ENCODE results near the gene HYAL3.

The HYAL3 gene

DNA sequence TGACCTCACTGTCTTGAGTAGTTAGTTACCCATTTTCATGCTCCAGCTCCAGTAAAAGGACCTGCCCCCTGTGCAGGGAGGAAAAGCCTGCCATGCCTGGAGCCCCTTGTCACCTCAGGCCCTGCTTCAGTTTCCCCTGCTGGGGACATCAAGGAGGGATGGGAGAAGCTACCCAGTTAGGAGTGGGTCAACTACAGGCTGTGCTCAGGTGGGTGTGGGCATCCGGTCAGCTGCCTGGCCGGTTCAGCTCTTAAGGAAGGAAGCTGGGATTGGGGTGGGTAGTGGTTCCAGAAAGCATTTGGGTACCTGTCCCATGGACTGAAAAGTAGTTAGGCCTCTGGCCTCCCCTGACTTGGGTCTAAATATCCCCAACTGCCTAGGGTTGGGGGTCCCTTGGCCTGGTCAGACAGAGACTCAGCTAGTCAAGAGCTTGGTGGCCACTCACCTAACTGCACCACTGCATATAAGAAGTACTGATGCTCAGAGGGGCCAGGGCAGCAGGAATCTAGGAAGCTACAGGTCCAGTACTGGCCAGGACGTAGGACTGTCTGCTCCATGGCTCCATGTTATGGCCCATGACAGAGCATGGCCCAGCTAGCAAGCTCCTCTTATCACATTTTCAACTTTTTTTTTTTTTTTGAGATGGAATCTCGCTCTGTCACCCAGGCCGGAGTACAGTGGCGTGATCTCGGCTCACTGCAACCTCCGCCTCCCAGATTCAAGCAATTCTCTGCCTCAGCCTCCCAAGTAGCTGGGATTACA is 19.8 kb downstream of the HYAL3 start:
- H3K4me3 ChIP-seq (ENCODE audit: low read depth, low read length), result no peak overlapping the region
- DNase-seq (ENCODE audit: low read depth), result no peak
- TF ChIP-seq, protein P1, sequence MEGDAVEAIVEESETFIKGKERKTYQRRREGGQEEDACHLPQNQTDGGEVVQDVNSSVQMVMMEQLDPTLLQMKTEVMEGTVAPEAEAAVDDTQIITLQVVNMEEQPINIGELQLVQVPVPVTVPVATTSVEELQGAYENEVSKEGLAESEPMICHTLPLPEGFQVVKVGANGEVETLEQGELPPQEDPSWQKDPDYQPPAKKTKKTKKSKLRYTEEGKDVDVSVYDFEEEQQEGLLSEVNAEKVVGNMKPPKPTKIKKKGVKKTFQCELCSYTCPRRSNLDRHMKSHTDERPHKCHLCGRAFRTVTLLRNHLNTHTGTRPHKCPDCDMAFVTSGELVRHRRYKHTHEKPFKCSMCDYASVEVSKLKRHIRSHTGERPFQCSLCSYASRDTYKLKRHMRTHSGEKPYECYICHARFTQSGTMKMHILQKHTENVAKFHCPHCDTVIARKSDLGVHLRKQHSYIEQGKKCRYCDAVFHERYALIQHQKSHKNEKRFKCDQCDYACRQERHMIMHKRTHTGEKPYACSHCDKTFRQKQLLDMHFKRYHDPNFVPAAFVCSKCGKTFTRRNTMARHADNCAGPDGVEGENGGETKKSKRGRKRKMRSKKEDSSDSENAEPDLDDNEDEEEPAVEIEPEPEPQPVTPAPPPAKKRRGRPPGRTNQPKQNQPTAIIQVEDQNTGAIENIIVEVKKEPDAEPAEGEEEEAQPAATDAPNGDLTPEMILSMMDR (IDR thresholded peaks at IDR 0.05; ENCODE audit: low read depth, low read length, missing control alignments), result no peak
- in situ Hi-C loops (cut with HindIII; ENCODE audit: low sequenced_read_pairs), result no loop called here

DNA sequence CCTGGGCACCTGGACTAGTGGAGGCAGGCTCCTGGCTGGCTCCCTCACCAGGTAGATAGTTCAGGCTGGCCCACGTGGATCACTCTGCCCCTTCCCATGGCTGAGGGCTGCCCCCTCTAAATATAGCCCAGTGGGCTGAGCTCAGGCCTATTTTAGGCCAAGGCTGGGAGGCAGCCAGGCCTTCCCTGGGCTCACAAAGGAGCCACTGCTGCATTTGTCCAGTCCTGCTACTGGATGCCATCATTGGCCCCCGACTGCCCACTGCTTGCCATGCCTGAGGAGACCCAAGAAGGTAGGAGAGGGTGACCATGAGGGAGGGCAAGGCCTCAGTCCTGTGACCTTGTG is 20.4 kb downstream of the HYAL3 start, which contains the start of gene LSMEM2:
Gene LSMEM2 (plus strand): TSS at position 208 of the 345 bp plus-strand sequence. CDS start 27 bp downstream, at position 235.
- no peak within 1 kb of the TSS for H3K4me3 ChIP-seq (ENCODE audit: low read depth, low read length)
- no peak for DNase-seq (ENCODE audit: low read depth)
- in situ Hi-C loops (cut with HindIII; ENCODE audit: low sequenced_read_pairs), result no loop called here
- TF ChIP-seq, protein P1 (IDR thresholded peaks at IDR 0.05; ENCODE audit: low read depth, low read length, missing control alignments), result no peak

DNA sequence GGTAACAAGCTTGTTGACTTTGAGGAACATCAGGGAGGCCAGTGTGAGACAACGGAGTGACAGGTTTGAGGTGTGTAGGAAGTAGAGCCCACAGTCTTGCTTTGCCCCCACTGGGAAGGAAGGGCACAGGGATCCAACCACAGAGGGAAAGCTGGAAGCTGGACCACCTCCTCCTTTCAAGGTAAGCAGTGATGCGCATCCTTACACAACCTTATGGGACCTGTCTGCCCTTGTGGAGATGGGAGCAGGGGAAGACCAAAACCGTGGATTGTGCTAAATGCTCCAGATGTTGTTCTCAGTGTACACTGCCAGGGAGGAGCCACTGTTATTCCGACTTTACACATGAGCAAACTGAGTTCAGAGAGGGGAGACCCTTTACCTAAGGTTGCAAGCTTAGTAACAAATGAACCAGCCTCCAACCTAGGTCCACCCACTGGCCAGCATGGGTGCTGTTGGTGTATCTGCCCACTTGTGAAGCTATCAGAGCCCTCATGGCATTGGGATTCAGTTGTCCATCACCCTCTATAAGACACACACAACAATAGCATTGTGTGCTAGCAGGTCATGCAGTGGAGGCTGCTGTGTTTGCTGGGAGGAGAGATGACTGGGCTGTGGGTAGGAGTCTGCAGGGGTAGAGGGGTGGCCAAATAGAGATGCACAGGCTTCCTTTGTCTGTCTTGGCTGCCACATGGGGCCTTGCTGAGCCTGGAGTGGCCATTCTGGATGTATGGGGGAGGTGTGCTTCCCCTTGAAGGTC is 20.9 kb downstream of the HYAL3 start:
- H3K4me3 ChIP-seq (ENCODE audit: low read depth, low read length), result no peak overlapping the region
- in situ Hi-C loops (cut with HindIII; ENCODE audit: low sequenced_read_pairs), result no loop called here
- DNase-seq (ENCODE audit: low read depth), result no peak
- TF ChIP-seq, protein P1 (IDR thresholded peaks at IDR 0.05; ENCODE audit: low read depth, low read length, missing control alignments), result no peak

DNA sequence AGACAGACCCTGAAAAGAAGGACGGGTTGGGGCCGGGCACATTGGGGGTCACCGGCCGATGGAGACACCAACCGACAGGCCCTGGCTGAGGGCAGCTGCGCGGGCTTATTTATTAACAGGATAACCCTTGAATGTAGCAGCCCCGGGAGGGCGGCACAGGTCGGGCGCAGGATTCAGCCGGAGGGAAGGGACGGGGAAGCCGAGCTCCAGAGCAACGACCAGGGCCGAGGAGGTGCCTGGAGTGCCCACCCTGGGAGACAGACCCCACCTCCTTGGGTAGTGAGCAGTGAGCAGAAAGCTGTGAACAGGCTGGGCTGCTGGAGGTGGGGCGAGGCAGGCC is 22.5 kb downstream of the HYAL3 start:
- no peak for DNase-seq (ENCODE audit: low read depth)
- H3K4me3 ChIP-seq (ENCODE audit: low read depth, low read length), result no peak overlapping the region
- in situ Hi-C loops (cut with HindIII; ENCODE audit: low sequenced_read_pairs), result no loop called here
- TF ChIP-seq, protein P1 (IDR thresholded peaks at IDR 0.05; ENCODE audit: low read depth, low read length, missing control alignments), result no peak

DNA sequence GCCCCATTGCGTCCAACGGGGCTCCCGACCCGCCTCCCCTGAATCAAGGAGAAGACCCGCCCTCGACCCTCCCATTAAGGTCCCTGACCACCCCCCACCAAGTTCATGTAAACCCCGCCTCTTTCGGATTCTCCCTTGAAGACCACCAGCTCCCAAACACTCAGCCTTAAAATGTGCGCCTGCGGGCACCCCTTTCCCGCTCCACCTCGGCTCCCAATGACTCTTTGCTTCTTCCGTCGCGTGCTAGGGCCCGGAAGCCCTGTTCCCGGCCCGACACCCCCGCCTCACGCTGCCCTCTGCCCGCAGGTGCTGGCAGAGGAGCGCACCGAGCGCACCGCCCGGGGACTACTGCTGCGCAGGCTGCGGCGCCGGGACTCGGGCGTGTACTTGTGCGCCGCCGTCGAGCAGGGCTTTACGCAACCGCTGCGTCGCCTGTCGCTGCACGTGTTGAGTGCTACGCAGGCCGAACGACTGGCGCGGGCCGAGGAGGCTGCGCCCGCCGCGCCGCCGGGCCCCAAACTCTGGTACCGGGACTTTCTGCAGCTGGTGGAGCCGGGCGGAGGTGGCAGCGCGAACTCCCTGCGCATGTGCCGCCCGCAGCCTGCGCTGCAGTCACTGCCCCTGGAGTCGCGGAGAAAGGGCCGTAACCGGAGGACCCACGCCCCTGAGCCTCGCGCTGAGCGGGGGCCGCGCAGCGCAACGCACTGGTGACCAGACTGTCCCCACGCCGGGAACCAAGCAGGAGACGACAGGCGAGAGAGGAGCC is 23.0 kb downstream of the HYAL3 start:
- DNase-seq (ENCODE audit: low read depth), result no peak
- no peak overlapping the region for H3K4me3 ChIP-seq (ENCODE audit: low read depth, low read length)
- TF ChIP-seq, protein P1 (IDR thresholded peaks at IDR 0.05; ENCODE audit: low read depth, low read length, missing control alignments), result no peak
- in situ Hi-C loops (cut with HindIII; ENCODE audit: low sequenced_read_pairs), result no loop called here

DNA sequence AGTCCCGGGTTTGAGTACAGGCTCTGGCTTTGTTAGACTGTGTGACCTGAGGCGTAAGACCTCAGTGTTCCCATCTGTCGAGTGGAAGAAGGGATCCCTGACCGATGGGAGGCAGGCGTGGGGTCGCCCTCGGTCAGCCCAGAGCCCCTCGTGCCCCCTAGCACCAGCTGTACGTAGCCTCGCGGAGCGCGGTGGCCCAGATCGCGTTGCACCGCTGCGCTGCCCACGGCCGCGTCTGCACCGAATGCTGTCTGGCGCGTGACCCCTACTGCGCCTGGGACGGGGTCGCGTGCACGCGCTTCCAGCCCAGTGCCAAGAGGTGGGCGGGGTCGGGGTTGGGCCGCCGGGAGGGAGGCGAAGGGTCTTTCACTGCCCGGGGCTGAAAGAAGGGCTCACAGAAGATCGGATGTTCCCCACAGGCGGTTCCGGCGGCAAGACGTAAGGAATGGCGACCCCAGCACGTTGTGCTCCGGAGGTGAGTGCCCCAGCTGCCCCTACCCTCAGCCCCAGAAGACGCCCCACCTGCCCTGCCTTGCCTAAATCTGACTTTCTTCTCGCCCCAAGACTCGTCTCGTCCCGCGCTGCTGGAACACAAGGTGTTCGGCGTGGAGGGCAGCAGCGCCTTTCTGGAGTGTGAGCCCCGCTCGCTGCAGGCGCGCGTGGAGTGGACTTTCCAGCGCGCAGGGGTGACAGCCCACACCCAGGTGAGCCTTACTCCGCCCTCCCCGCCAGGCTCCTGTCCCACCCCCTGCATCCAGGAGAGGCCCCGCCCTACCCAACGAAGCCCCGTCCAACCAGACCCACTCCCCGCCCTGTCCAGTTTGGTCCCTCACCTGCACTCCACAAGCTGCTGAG is 23.8 kb downstream of the HYAL3 start:
- DNase-seq (ENCODE audit: low read depth), result no peak
- in situ Hi-C loops (cut with HindIII; ENCODE audit: low sequenced_read_pairs), result no loop called here
- H3K4me3 ChIP-seq (ENCODE audit: low read depth, low read length), result no peak overlapping the region
- TF ChIP-seq, protein P1 (IDR thresholded peaks at IDR 0.05; ENCODE audit: low read depth, low read length, missing control alignments), result no peak

All from astrocyte of the cerebellum (primary cell).